ENCODE results near the gene NCK2.

The NCK2 gene

DNA sequence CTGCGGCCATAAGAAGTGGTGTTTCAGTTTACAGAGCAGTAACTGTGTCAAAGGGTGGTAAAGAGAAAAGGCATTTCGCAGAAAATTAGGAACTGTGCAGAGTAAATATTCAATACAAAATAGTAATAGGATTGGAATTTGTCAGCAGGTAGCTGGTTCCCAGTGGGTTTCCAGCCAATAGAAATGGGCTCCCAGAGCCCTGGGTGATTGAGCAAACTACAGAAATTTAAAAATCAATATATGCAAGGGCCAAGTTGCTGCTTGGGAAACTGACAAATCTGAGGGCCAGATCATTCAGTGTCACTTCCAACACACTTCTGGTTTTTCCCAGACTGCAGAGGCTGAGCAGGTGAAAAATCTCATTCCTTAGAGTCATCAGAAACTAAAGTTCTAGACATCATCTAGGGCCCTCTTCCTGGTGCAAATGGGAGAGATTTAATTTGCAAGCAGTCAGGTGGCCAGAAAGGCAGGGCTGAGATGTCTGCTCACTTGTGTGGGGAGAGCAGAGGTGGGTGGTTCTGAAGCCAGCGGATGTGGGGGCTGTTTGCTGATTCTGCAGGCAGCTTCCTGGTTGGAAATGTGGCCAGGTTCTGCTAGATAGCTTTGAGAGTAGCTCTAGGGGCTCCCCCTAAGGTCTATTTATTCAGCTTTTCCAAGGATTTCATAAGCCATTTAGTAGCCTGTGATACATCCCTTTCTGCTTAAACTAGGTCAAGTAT lies 182.4 kb downstream of the NCK2 start:
- Histone ChIP-seq H3K4me1 (ENCODE audit: control insufficient read depth, insufficient read depth, low read length) (no peaks in the 10 kb centered on the region), H3K9me3 (ENCODE audit: control insufficient read depth, low read length) (no peaks in the 10 kb centered on the region), H3K27me3 (replicated peaks; ENCODE audit: control insufficient read depth, insufficient read depth, low read length) (no peaks in the 10 kb centered on the region), H3K4me3 (ENCODE audit: low read length) (no peak overlapping the region), H3K36me3 (ENCODE audit: control insufficient read depth, insufficient read depth, low read length, severe bottlenecking) (no peaks in the 10 kb centered on the region), H3K9ac (ENCODE audit: low read length) (no peak overlapping the region)
- no peak for DNase-seq (ENCODE audit: low read depth)

DNA sequence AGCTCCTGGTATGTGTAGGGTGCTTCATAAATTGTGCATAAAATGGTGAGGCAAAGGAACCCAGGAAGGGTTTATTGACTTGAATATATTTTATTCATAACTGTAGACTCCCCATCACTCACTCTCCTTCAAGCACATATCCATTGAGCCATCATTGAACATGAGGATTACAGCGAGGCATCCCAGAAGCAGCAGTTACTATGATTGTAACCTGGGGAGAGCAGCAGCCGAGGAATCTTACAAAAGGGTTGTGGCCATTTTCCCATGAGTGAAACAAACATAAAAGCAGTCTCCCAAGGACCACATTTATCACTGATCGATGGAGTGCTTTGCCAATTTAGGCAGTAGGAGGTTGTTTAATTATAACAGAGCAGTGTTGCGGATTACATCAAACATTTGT lies 183.4 kb downstream of the NCK2 start:
- Histone ChIP-seq H3K9ac (ENCODE audit: low read length) (no peak overlapping the region), H3K9me3 (ENCODE audit: control insufficient read depth, low read length) (no peaks in the 10 kb centered on the region), H3K4me1 (ENCODE audit: control insufficient read depth, insufficient read depth, low read length) (no peaks in the 10 kb centered on the region), H3K36me3 (ENCODE audit: control insufficient read depth, insufficient read depth, low read length, severe bottlenecking) (no peaks in the 10 kb centered on the region), H3K27me3 (replicated peaks; ENCODE audit: control insufficient read depth, insufficient read depth, low read length) (peaks cover 5% of the 10 kb centered on the region), H3K4me3 (ENCODE audit: low read length) (no peak overlapping the region)
- DNase-seq (ENCODE audit: low read depth), result no peak

- no peak for DNase-seq (ENCODE audit: low read depth)
- Histone ChIP-seq H3K4me3 (ENCODE audit: low read length) (no peak overlapping the region), H3K36me3 (ENCODE audit: control insufficient read depth, insufficient read depth, low read length, severe bottlenecking) (no peaks in the 10 kb centered on the region), H3K9ac (ENCODE audit: low read length) (no peak overlapping the region), H3K27me3 (replicated peaks; ENCODE audit: control insufficient read depth, insufficient read depth, low read length) (peaks cover 6% of the 10 kb centered on the region), H3K9me3 (ENCODE audit: control insufficient read depth, low read length) (no peaks in the 10 kb centered on the region), H3K4me1 (ENCODE audit: control insufficient read depth, insufficient read depth, low read length) (no peaks in the 10 kb centered on the region)
Observed at GRCh38 chr2:105928563-105928962, 183.9 kb downstream of the NCK2 start.

- Histone ChIP-seq H3K36me3 (ENCODE audit: control insufficient read depth, insufficient read depth, low read length, severe bottlenecking) (no peaks in the 10 kb centered on the region), H3K4me3 (ENCODE audit: low read length) (no peak overlapping the region), H3K27me3 (replicated peaks; ENCODE audit: control insufficient read depth, insufficient read depth, low read length) (peaks cover 6% of the 10 kb centered on the region), H3K9me3 (ENCODE audit: control insufficient read depth, low read length) (no peaks in the 10 kb centered on the region), H3K4me1 (ENCODE audit: control insufficient read depth, insufficient read depth, low read length) (no peaks in the 10 kb centered on the region), H3K9ac (ENCODE audit: low read length) (no peak overlapping the region)
- no peak for DNase-seq (ENCODE audit: low read depth)
Observed at GRCh38 chr2:105929516-105929915, 184.8 kb downstream of the NCK2 start.

GRCh38 chr2:105932582-105932981 lies 187.9 kb downstream of the NCK2 start:
- Histone ChIP-seq H3K4me3 (ENCODE audit: low read length) (no peak overlapping the region), H3K27me3 (replicated peaks; ENCODE audit: control insufficient read depth, insufficient read depth, low read length) (peaks cover 6% of the 10 kb centered on the region), H3K9ac (ENCODE audit: low read length) (no peak overlapping the region), H3K4me1 (ENCODE audit: control insufficient read depth, insufficient read depth, low read length) (no peaks in the 10 kb centered on the region), H3K9me3 (ENCODE audit: control insufficient read depth, low read length) (peaks cover 2% of the 10 kb centered on the region), H3K36me3 (ENCODE audit: control insufficient read depth, insufficient read depth, low read length, severe bottlenecking) (no peaks in the 10 kb centered on the region)
- no peak for DNase-seq (ENCODE audit: low read depth)

GRCh38 chr2:105933906-105934305 lies 189.2 kb downstream of the NCK2 start:
- no peak for DNase-seq (ENCODE audit: low read depth)
- Histone ChIP-seq H3K4me3 (ENCODE audit: low read length) (no peak overlapping the region), H3K27me3 (replicated peaks; ENCODE audit: control insufficient read depth, insufficient read depth, low read length) (peaks cover 6% of the 10 kb centered on the region), H3K9ac (ENCODE audit: low read length) (no peak overlapping the region), H3K9me3 (ENCODE audit: control insufficient read depth, low read length) (peaks cover 2% of the 10 kb centered on the region), H3K4me1 (ENCODE audit: control insufficient read depth, insufficient read depth, low read length) (no peaks in the 10 kb centered on the region), H3K36me3 (ENCODE audit: control insufficient read depth, insufficient read depth, low read length, severe bottlenecking) (no peaks in the 10 kb centered on the region)

- H3K9ac ChIP-seq (ENCODE audit: low read length), result no peak overlapping the region
- DNase-seq (ENCODE audit: low read depth), result no peak
- H3K36me3 ChIP-seq (ENCODE audit: control insufficient read depth, insufficient read depth, low read length, severe bottlenecking), result no peaks in the 10 kb centered on the region
- H3K4me3 ChIP-seq (ENCODE audit: low read length), result no peak overlapping the region
- H3K27me3 ChIP-seq (replicated peaks; ENCODE audit: control insufficient read depth, insufficient read depth, low read length), result peaks cover 6% of the 10 kb centered on the region
- H3K9me3 ChIP-seq (ENCODE audit: control insufficient read depth, low read length), result peaks cover 4% of the 10 kb centered on the region
- no peaks in the 10 kb centered on the region for H3K4me1 ChIP-seq (ENCODE audit: control insufficient read depth, insufficient read depth, low read length)
Observed at GRCh38 chr2:105934467-105934866, 189.8 kb downstream of the NCK2 start.

- H3K4me3 ChIP-seq (ENCODE audit: low read length), result no peak overlapping the region
- H3K9ac ChIP-seq (ENCODE audit: low read length), result no peak overlapping the region
- H3K27me3 ChIP-seq (replicated peaks; ENCODE audit: control insufficient read depth, insufficient read depth, low read length), result peaks cover 6% of the 10 kb centered on the region
- DNase-seq (ENCODE audit: low read depth), result no peak
- H3K9me3 ChIP-seq (ENCODE audit: control insufficient read depth, low read length), result peaks cover 8% of the 10 kb centered on the region
- no peaks in the 10 kb centered on the region for H3K4me1 ChIP-seq (ENCODE audit: control insufficient read depth, insufficient read depth, low read length)
- no peaks in the 10 kb centered on the region for H3K36me3 ChIP-seq (ENCODE audit: control insufficient read depth, insufficient read depth, low read length, severe bottlenecking)
Observed at GRCh38 chr2:105935063-105935462, 190.4 kb downstream of the NCK2 start.

GRCh38 chr2:105936954-105937353 lies 192.2 kb downstream of the NCK2 start:
- Histone ChIP-seq H3K27me3 (replicated peaks; ENCODE audit: control insufficient read depth, insufficient read depth, low read length) (peaks cover 6% of the 10 kb centered on the region), H3K9ac (ENCODE audit: low read length) (no peak overlapping the region), H3K9me3 (ENCODE audit: control insufficient read depth, low read length) (peaks cover 8% of the 10 kb centered on the region), H3K4me3 (ENCODE audit: low read length) (no peak overlapping the region), H3K36me3 (ENCODE audit: control insufficient read depth, insufficient read depth, low read length, severe bottlenecking) (no peaks in the 10 kb centered on the region), H3K4me1 (ENCODE audit: control insufficient read depth, insufficient read depth, low read length) (no peaks in the 10 kb centered on the region)
- DNase-seq (ENCODE audit: low read depth), result no peak

GRCh38 chr2:105937498-105938097 lies 192.9 kb downstream of the NCK2 start:
- H3K9me3 ChIP-seq (ENCODE audit: control insufficient read depth, low read length), result peaks cover 8% of the 10 kb centered on the region
- no peak overlapping the region for H3K9ac ChIP-seq (ENCODE audit: low read length)
- no peaks in the 10 kb centered on the region for H3K36me3 ChIP-seq (ENCODE audit: control insufficient read depth, insufficient read depth, low read length, severe bottlenecking)
- no peaks in the 10 kb centered on the region for H3K4me1 ChIP-seq (ENCODE audit: control insufficient read depth, insufficient read depth, low read length)
- no peak for DNase-seq (ENCODE audit: low read depth)
- no peak overlapping the region for H3K4me3 ChIP-seq (ENCODE audit: low read length)
- peaks cover 6% of the 10 kb centered on the region for H3K27me3 ChIP-seq (replicated peaks; ENCODE audit: control insufficient read depth, insufficient read depth, low read length)
